Measurements from ENCODE around the gene RAMP1.

The RAMP1 gene

GRCh38 chr2:237874585-237875161, 15.2 kb downstream of the RAMP1 start:
- in situ Hi-C loops (cut with MboI; ENCODE audit: low pct_unique_long_range_greater_than_20kb, low sequenced_read_pairs) = no loop called here
- no peak for DNase-seq

GRCh38 chr2:237875256-237876060, 16.0 kb downstream of the RAMP1 start:
- in situ Hi-C loops (cut with MboI; ENCODE audit: low pct_unique_long_range_greater_than_20kb, low sequenced_read_pairs) = no loop called here
- DNase-seq = no peak

- in situ Hi-C loops (cut with MboI; ENCODE audit: low pct_unique_long_range_greater_than_20kb, low sequenced_read_pairs) = no loop called here
- no peak for DNase-seq
These were observed 16.7 kb downstream of the RAMP1 start for GRCh38 chr2:237876061-237876526.

- in situ Hi-C loops (cut with MboI; ENCODE audit: low pct_unique_long_range_greater_than_20kb, low sequenced_read_pairs) = no loop called here
- DNase-seq = no peak
These were observed 17.1 kb downstream of the RAMP1 start for GRCh38 chr2:237876532-237876931.

DNA sequence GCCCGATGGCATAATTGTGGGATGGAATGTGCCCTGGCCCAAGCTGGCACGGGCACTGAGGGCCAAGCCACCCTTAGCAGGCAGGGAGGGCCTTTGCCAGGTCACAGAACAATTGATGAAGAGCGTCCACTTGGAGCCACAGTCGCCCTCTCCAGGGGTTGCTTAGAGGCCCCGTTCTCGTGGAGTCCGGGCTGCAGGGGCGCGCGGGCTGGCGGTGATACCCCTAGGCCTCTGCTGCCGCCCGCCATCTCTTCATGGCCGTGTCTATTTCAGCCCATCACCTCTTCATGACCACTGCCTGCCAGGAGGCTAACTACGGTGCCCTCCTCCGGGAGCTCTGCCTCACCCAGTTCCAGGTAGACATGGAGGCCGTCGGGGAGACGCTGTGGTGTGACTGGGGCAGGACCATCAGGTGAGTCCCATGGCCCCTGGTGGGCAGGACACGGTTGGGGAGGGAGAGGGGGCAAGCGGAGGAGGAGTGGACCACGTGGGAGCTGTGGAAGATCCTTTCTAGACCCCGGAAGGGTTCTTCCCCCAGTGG, 17.6 kb downstream of the RAMP1 start:
- in situ Hi-C loops (cut with MboI; ENCODE audit: low pct_unique_long_range_greater_than_20kb, low sequenced_read_pairs) = no loop called here
- DNase-seq = no peak

- DNase-seq = no peak
- in situ Hi-C loops (cut with MboI; ENCODE audit: low pct_unique_long_range_greater_than_20kb, low sequenced_read_pairs) = no loop called here
These were observed 18.3 kb downstream of the RAMP1 start for GRCh38 chr2:237877576-237878307.

DNA sequence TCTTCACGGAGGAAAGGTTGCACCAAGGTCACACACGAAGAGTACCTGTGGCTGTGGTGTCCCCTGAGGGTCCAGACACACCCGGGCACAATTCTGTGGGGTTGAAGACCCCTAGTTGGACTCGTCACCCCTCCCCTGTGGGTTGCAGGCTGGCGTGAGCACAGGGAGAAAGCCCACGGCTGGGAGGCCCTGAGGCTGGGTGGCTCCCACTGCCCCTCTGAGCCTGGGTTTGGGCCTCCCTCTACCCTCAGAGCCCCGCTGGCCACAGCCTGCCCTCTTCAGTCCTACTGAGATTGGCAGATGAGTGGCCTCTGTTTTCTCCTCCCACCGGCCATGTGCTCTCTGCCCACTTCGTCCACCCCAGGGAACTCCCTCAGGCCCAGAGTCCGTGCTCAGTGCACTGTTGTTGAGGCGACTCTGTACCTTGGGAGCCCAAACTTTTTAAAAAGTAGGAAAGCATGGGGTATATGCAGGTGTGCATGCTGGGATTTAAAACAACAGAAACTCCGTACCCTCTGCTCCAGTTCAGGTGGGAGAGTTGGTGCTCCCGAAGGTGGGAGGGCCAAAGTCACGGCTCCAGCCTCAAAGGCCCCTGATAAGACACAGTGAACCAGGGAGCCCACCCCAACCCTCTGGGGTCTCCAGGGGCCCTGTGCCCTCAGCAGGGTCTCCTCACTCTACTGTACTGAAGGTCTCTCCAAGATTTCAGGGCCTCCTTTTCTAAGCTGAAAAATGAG, 19.1 kb downstream of the RAMP1 start:
- DNase-seq = no peak
- in situ Hi-C loops (cut with MboI; ENCODE audit: low pct_unique_long_range_greater_than_20kb, low sequenced_read_pairs) = no loop called here

DNA sequence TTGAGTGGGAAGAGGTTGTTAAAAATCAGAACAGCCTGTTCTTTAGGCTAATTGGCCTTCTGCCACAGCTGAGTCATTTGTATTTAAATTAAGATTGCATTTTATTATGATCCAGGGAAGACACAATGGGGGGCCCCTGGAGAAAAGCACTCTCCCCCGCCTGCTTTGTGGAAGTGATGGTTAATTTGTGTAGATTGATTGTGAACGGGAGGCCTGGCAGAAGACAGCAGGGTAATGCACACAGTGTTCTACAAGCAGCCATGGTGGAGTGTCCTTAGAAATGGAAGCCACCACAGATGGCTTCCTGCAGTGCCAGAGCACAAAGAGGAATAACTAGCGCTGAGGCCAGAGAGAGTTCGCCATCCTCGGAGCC, 19.6 kb downstream of the RAMP1 start:
- in situ Hi-C loops (cut with MboI; ENCODE audit: low pct_unique_long_range_greater_than_20kb, low sequenced_read_pairs) = no loop called here
- no peak for DNase-seq

- in situ Hi-C loops (cut with MboI; ENCODE audit: low pct_unique_long_range_greater_than_20kb, low sequenced_read_pairs) = no loop called here
- no peak for DNase-seq
These were observed 20.7 kb downstream of the RAMP1 start for GRCh38 chr2:237879991-237880560.

GRCh38 chr2:237882510-237883481, 23.4 kb downstream of the RAMP1 start:
- DNase-seq = no peak
- in situ Hi-C loops (cut with MboI; ENCODE audit: low pct_unique_long_range_greater_than_20kb, low sequenced_read_pairs) = no loop called here

- no peak for DNase-seq
- in situ Hi-C loops (cut with MboI; ENCODE audit: low pct_unique_long_range_greater_than_20kb, low sequenced_read_pairs) = no loop called here
These were observed 24.6 kb downstream of the RAMP1 start for GRCh38 chr2:237883951-237884446.

GRCh38 chr2:237884681-237885080, 25.3 kb downstream of the RAMP1 start:
- in situ Hi-C loops (cut with MboI; ENCODE audit: low pct_unique_long_range_greater_than_20kb, low sequenced_read_pairs) = no loop called here
- no peak for DNase-seq

- DNase-seq = no peak
- in situ Hi-C loops (cut with MboI; ENCODE audit: low pct_unique_long_range_greater_than_20kb, low sequenced_read_pairs) = no loop called here
These were observed 25.9 kb downstream of the RAMP1 start for GRCh38 chr2:237885111-237885930.

GRCh38 chr2:237885931-237886684, 26.7 kb downstream of the RAMP1 start:
- in situ Hi-C loops (cut with MboI; ENCODE audit: low pct_unique_long_range_greater_than_20kb, low sequenced_read_pairs) = no loop called here

DNA sequence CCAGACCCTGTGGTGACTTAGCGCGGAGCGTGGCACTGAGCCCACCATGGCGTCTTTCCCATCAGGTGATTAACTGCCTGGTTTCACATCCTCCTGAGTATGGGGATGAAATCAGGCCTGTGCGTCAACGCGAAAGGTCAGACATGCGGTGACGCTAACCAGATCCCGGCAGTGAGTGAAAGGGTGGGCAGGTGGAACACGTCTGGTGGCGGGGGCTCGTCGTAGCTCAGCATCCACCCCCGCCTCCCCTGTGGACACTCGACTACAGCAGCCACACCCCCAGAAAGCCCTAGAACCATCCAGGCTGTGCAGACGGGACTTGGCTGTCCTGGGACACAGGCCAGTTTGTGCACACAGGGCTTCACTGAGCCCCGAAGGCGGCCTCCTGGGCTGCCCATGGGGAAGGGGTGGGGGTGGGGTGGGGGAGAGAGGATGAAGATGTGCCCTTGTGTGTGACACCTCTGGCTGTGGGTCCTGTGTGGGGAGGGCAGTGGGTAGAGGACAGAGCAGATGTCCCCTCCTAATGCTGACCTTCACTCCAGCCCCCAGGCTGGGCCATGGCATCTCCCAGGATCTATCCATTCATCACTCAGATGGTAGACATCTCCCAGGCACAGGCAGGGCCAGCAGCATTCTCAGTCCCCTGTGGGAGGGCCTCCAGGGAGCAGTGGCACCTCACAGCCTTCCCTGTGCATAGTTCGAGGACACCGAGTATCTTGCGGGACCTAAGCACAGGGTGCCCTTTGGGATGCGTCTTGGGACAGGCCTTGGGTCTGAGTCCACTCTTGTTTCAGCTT, 27.5 kb downstream of the RAMP1 start:
- no peak for DNase-seq
- in situ Hi-C loops (cut with MboI; ENCODE audit: low pct_unique_long_range_greater_than_20kb, low sequenced_read_pairs) = no loop called here

More at GRCh38 chr2:237885931-237886684, 26.7 kb downstream of the RAMP1 start:
- no peak for DNase-seq
